ENCODE measurements around the gene RABL3. TPM values are rescaled to one million over a fixed set of nuclear protein-coding genes. Genes with fewer than 3 reads are reported as not detected.
"Not testable (repeated sequence)": the region's sequence is repeated elsewhere in the genome, so short reads cannot be mapped to it uniquely, and the experiment has no call there.

RABL3 gene
- total RNA-seq, 4 donors from 2014 or later = 20.0 to 46.8 (median 30.4) TPM

- intact Hi-C loops (cut with DNase I; ENCODE audit: low total_unique reads) (no loop called here), in situ Hi-C loops (cut with MboI; ENCODE audit: low sequenced_read_pairs in 4 of 4) (no loop called here)
- ATAC-seq = no peak
Measured at GRCh38 chr3:120640231-120640630, 102.1 kb downstream of the RABL3 start.

GRCh38 chr3:120638820-120639219 is 103.5 kb downstream of the RABL3 start:
- H3K4me1 ChIP-seq = peaks cover 0 to 12% of the 10 kb centered on the region in 2 donors
- intact Hi-C loops (cut with DNase I; ENCODE audit: low total_unique reads); DNase-seq; H3K4me3 ChIP-seq; H3K27me3 ChIP-seq; ATAC-seq; in situ Hi-C loops (cut with MboI; ENCODE audit: low sequenced_read_pairs in 4 of 4); H3K27ac ChIP-seq; H3K9me3 ChIP-seq; H3K36me3 ChIP-seq: not testable (repeated sequence)

More at GRCh38 chr3:120640231-120640630, 102.1 kb downstream of the RABL3 start:
- Histone ChIP-seq H3K9me3 (no peaks in the 10 kb centered on the region), H3K27me3 (no peaks in the 10 kb centered on the region), H3K4me3 (no peak overlapping the region), H3K27ac (no peak overlapping the region), H3K4me1 (peaks cover 0 to 12% of the 10 kb centered on the region in 2 donors), H3K36me3 (no peaks in the 10 kb centered on the region)
- DNase-seq = no peak
- no peak for TF ChIP-seq CTCF (IDR thresholded peaks at IDR 0.05 in 4 of 5, conservative IDR thresholded peaks at IDR 0.05 in 1 of 5)
- TF ChIP-seq POLR2A (IDR thresholded peaks at IDR 0.05) = no peak

GRCh38 chr3:120637851-120638559 is 104.3 kb downstream of the RABL3 start:
- Histone ChIP-seq H3K27ac (no peak overlapping the region), H3K4me3 (no peak overlapping the region), H3K36me3 (no peaks in the 10 kb centered on the region), H3K9me3 (no peaks in the 10 kb centered on the region), H3K4me1 (peaks cover 0 to 12% of the 10 kb centered on the region in 2 donors), H3K27me3 (no peaks in the 10 kb centered on the region)
- no peak for ATAC-seq
- no peak for TF ChIP-seq POLR2A (IDR thresholded peaks at IDR 0.05)
- TF ChIP-seq CTCF (IDR thresholded peaks at IDR 0.05 in 4 of 5, conservative IDR thresholded peaks at IDR 0.05 in 1 of 5) = no peak
- in situ Hi-C loops (cut with MboI; ENCODE audit: low sequenced_read_pairs in 4 of 4) (no loop called here), intact Hi-C loops (cut with DNase I; ENCODE audit: low total_unique reads) (no loop called here)
- DNase-seq = no peak

GRCh38 chr3:120636795-120637401 is 105.4 kb downstream of the RABL3 start:
- TF ChIP-seq POLR2A (IDR thresholded peaks at IDR 0.05) = no peak
- no peak for TF ChIP-seq CTCF (IDR thresholded peaks at IDR 0.05 in 4 of 5, conservative IDR thresholded peaks at IDR 0.05 in 1 of 5)
- H3K4me3 ChIP-seq = no peak overlapping the region
- no peak overlapping the region for H3K27ac ChIP-seq
- H3K36me3 ChIP-seq = no peaks in the 10 kb centered on the region
- in situ Hi-C loops (cut with MboI; ENCODE audit: low sequenced_read_pairs in 4 of 4) = no loop called here
- H3K27me3 ChIP-seq = no peaks in the 10 kb centered on the region
- DNase-seq (no peak), ATAC-seq (no peak)
- no peaks in the 10 kb centered on the region for H3K9me3 ChIP-seq
- intact Hi-C loops (cut with DNase I; ENCODE audit: low total_unique reads) = no loop called here
- peaks cover 0 to 12% of the 10 kb centered on the region in 2 donors for H3K4me1 ChIP-seq

Other genes with a start within 250 kb of the RABL3 start
- 100 to 1,000 TPM; 186 to 413 (median 377) TPM for gene NDUFB4, start 146.2 kb downstream of the RABL3 start, total RNA-seq
- 1 to 10 TPM in 2 of 4 donors, under 1 TPM in 1, not detected in 1; 0.68 to 4.1 (median 1.3) TPM for gene HGD, start 60.3 kb downstream of the RABL3 start, total RNA-seq
- 10 to 100 TPM in 3 of 4 donors, 1 to 10 TPM in 1; 7.3 to 23.8 (median 19.3) TPM for gene GTF2E1, start 228 bp upstream of the RABL3 start, total RNA-seq
- gene STXBP5L, start 165.7 kb upstream of the RABL3 start, total RNA-seq = not detected

Measured in gastrocnemius medialis (tissue), 4 donors.